Activated CD8-positive, alpha-beta memory T cell treated with anti-CD3 and anti-CD28 coated beads, Interleukin-2, amount 10 ng/mL, durations not matched to agents 7 days and 5 days (primary cell): ENCODE data around the gene SPSB3. TPM values are rescaled to one million over a fixed set of nuclear protein-coding genes. Genes with fewer than 3 reads are reported as not detected.

Experiments
- ATAC-seq: fragments of 150-1000 bp; cut with Tn5 transposase; one replicate; pipeline ENCODE4 v1.10.0; 2021; ENCODE audit warnings: moderate library complexity
- CTCF ChIA-PET: fragments of 350-600 bp; sonication (Branson Sonifier 250); formaldehyde crosslinking; loops from one replicate; lab custom pipeline; 2021; ENCODE audit warnings: antibody characterized with exemption; lab: Charles Lee
- DNase-seq: peaks from one replicate; pipeline ENCODE4 v3.0.0-alpha.2; 2020
- H3K27ac Mint-ChIP-seq: one replicate; pipeline ENCODE4 v1.8.0; 2021; ENCODE audit warnings: mild to moderate bottlenecking, mixed read lengths
- H3K27me3 Mint-ChIP-seq: one replicate; pipeline ENCODE4 v1.8.0; 2021; ENCODE audit warnings: mixed read lengths
- H3K36me3 Mint-ChIP-seq: one replicate; pipeline ENCODE4 v1.8.0; 2021; ENCODE audit warnings: mild to moderate bottlenecking, mixed read lengths
- H3K4me1 Mint-ChIP-seq: one replicate; pipeline ENCODE4 v1.8.0; 2021; ENCODE audit warnings: mixed read lengths
- H3K4me3 Mint-ChIP-seq: one replicate; pipeline ENCODE4 v1.8.0; 2021; ENCODE audit warnings: mild to moderate bottlenecking, moderate library complexity, mixed read lengths
- H3K9me3 Mint-ChIP-seq: one replicate; pipeline ENCODE4 v1.8.0; 2022; ENCODE audit warnings: low read depth, mixed read lengths
- total RNA-seq, 2 experiments: library from RNA; stranded (reverse); gene quantifications; one replicate each; pipeline ENCODE4 v1.2.3, GENCODE V29; 2021

The SPSB3 gene
- total RNA-seq, 2 experiments from 2014 or later = 35.7 to 36.5 TPM

GRCh38 chr16:1772362-1772907 lies 9.9 kb downstream of the SPSB3 start, which contains the start of gene EME2:
EME2 (plus strand) TSS chr16:1772810; CDS start chr16:1773228, 418 bp downstream.
- H3K9me3 Mint-ChIP-seq = no peaks in the 10 kb centered on the region
- CTCF ChIA-PET = interaction anchor here (1.2 to 4.5 kb wide), 6 partner anchors 10 to 345 kb away, joined by 3 to 47 read pairs (median 6); partner anchors contain the start of genes IFT140, MAPK8IP3, NUBP2 and SPSB3
- peaks cover 13% of the 10 kb centered on the region for H3K4me1 Mint-ChIP-seq
- peak within 1 kb of the TSS; percentile 98 for H3K27ac Mint-ChIP-seq
- ATAC-seq (peak; percentile 21), DNase-seq (peak; percentile 74)
- H3K36me3 Mint-ChIP-seq = peaks cover 7% of the 10 kb centered on the region
- H3K27me3 Mint-ChIP-seq = no peaks in the 10 kb centered on the region
- peak within 1 kb of the TSS; percentile 100 for H3K4me3 Mint-ChIP-seq

GRCh38 chr16:1771864-1772361 lies 10.5 kb downstream of the SPSB3 start:
- ATAC-seq = no peak
- H3K27ac Mint-ChIP-seq = peak overlapping the region; percentile 98
- DNase-seq = no peak
- H3K9me3 Mint-ChIP-seq = no peaks in the 10 kb centered on the region
- no peaks in the 10 kb centered on the region for H3K27me3 Mint-ChIP-seq
- peak overlapping the region; percentile 100 for H3K4me3 Mint-ChIP-seq
- CTCF ChIA-PET = interaction anchor here (1.2 to 4.5 kb wide), 6 partner anchors 10 to 345 kb away, joined by 3 to 47 read pairs (median 6); partner anchors contain the start of genes IFT140, MAPK8IP3, NUBP2 and SPSB3
- peaks cover 13% of the 10 kb centered on the region for H3K4me1 Mint-ChIP-seq
- peaks cover 7% of the 10 kb centered on the region for H3K36me3 Mint-ChIP-seq

GRCh38 chr16:1771188-1771863 lies 11.0 kb downstream of the SPSB3 start, which contains the start of gene NME3:
NME3 (minus strand) TSS chr16:1771543; CDS start chr16:1771534, 9 bp downstream.
- DNase-seq = peak; percentile 86
- Mint-ChIP-seq H3K4me1 (peaks cover 13% of the 10 kb centered on the region), H3K9me3 (no peaks in the 10 kb centered on the region), H3K36me3 (peaks cover 7% of the 10 kb centered on the region), H3K27me3 (no peaks in the 10 kb centered on the region), H3K27ac (peak within 1 kb of the TSS; percentile 98), H3K4me3 (peak within 1 kb of the TSS; percentile 100)
- CTCF ChIA-PET = interaction anchor here (1.3 to 4.5 kb wide), 5 partner anchors 11 to 66 kb away, joined by 3 to 47 read pairs (median 7); partner anchors contain the start of genes MAPK8IP3, NUBP2 and SPSB3
- ATAC-seq = peak; percentile 63

- H3K27ac Mint-ChIP-seq = peak overlapping the region; percentile 75
- CTCF ChIA-PET = interaction anchor here (1.3 to 3.9 kb wide), 3 partner anchors 12 to 64 kb away, joined by 4 to 47 read pairs (median 7); partner anchors contain the start of genes MAPK8IP3, NUBP2 and SPSB3
- no peaks in the 10 kb centered on the region for H3K9me3 Mint-ChIP-seq
- peaks cover 13% of the 10 kb centered on the region for H3K4me1 Mint-ChIP-seq
- ATAC-seq (peak; percentile 2), DNase-seq (peak; percentile 58)
- H3K4me3 Mint-ChIP-seq = peak overlapping the region; percentile 100
- no peaks in the 10 kb centered on the region for H3K27me3 Mint-ChIP-seq
- peaks cover 7% of the 10 kb centered on the region for H3K36me3 Mint-ChIP-seq
These were observed 11.8 kb downstream of the SPSB3 start for GRCh38 chr16:1770328-1771187.

- H3K9me3 Mint-ChIP-seq = no peaks in the 10 kb centered on the region
- CTCF ChIA-PET = interaction anchor here (1.3 kb wide), 1 partner anchor 64 kb away, joined by 4 read pairs; the partner anchor contains the start of gene MAPK8IP3
These were observed 12.7 kb downstream of the SPSB3 start for GRCh38 chr16:1769402-1770300.

GRCh38 chr16:1768767-1769401 lies 13.5 kb downstream of the SPSB3 start:
- Mint-ChIP-seq H3K27me3 (no peaks in the 10 kb centered on the region), H3K9me3 (no peaks in the 10 kb centered on the region), H3K27ac (no peak overlapping the region), H3K4me3 (no peak overlapping the region), H3K4me1 (peaks cover 5% of the 10 kb centered on the region), H3K36me3 (peaks cover 7% of the 10 kb centered on the region)
- CTCF ChIA-PET = interaction anchor here (0.7 to 1.4 kb wide), 2 partner anchors 45 to 63 kb away, joined by 3 read pairs; no protein-coding TSS in a partner anchor
- ATAC-seq (no peak), DNase-seq (no peak)

More at GRCh38 chr16:1769402-1770300, 12.7 kb downstream of the SPSB3 start:
- peaks cover 9% of the 10 kb centered on the region for H3K4me1 Mint-ChIP-seq
- no peak overlapping the region for H3K27ac Mint-ChIP-seq
- ATAC-seq (no peak), DNase-seq (no peak)
- peak overlapping the region; percentile 100 for H3K4me3 Mint-ChIP-seq
- H3K36me3 Mint-ChIP-seq = peaks cover 7% of the 10 kb centered on the region
- H3K27me3 Mint-ChIP-seq = no peaks in the 10 kb centered on the region

- H3K9me3 Mint-ChIP-seq = no peaks in the 10 kb centered on the region
- H3K4me1 Mint-ChIP-seq = peaks cover 4% of the 10 kb centered on the region
- CTCF ChIA-PET = interaction anchor here (0.7 to 1.4 kb wide), 2 partner anchors 45 to 63 kb away, joined by 3 read pairs; no protein-coding TSS in a partner anchor
- peaks cover 7% of the 10 kb centered on the region for H3K36me3 Mint-ChIP-seq
- ATAC-seq = no peak
- no peak overlapping the region for H3K27ac Mint-ChIP-seq
- no peak for DNase-seq
- H3K4me3 Mint-ChIP-seq = no peak overlapping the region
- H3K27me3 Mint-ChIP-seq = no peaks in the 10 kb centered on the region
These were observed 14.2 kb downstream of the SPSB3 start for GRCh38 chr16:1768061-1768766.

GRCh38 chr16:1767116-1767994 lies 15.0 kb downstream of the SPSB3 start:
- H3K4me1 Mint-ChIP-seq = peaks cover 4% of the 10 kb centered on the region
- no peak overlapping the region for H3K4me3 Mint-ChIP-seq
- H3K27me3 Mint-ChIP-seq = no peaks in the 10 kb centered on the region
- ATAC-seq (no peak), DNase-seq (no peak)
- H3K36me3 Mint-ChIP-seq = peaks cover 5% of the 10 kb centered on the region
- no peaks in the 10 kb centered on the region for H3K9me3 Mint-ChIP-seq
- no peak overlapping the region for H3K27ac Mint-ChIP-seq
- CTCF ChIA-PET = interaction anchor here (1.4 kb wide), 1 partner anchor 62 kb away, joined by 3 read pairs; no protein-coding TSS in a partner anchor

- peaks cover 2% of the 10 kb centered on the region for H3K36me3 Mint-ChIP-seq
- no peaks in the 10 kb centered on the region for H3K27me3 Mint-ChIP-seq
- no peak for ATAC-seq
- H3K4me1 Mint-ChIP-seq = peaks cover 4% of the 10 kb centered on the region
- no peaks in the 10 kb centered on the region for H3K9me3 Mint-ChIP-seq
- no peak overlapping the region for H3K27ac Mint-ChIP-seq
- H3K4me3 Mint-ChIP-seq = no peak overlapping the region
- no peak for DNase-seq
- CTCF ChIA-PET = no interaction called here
These were observed 15.7 kb downstream of the SPSB3 start for GRCh38 chr16:1766701-1767100.

GRCh38 chr16:1766231-1766630 lies 16.1 kb downstream of the SPSB3 start:
- no peak overlapping the region for H3K27ac Mint-ChIP-seq
- CTCF ChIA-PET = no interaction called here
- no peak for ATAC-seq
- H3K4me1 Mint-ChIP-seq = peaks cover 4% of the 10 kb centered on the region
- no peaks in the 10 kb centered on the region for H3K9me3 Mint-ChIP-seq
- DNase-seq = no peak
- H3K27me3 Mint-ChIP-seq = no peaks in the 10 kb centered on the region
- no peak overlapping the region for H3K4me3 Mint-ChIP-seq
- peaks cover 4% of the 10 kb centered on the region for H3K36me3 Mint-ChIP-seq
